Gastroesophageal sphincter (tissue), 4 donors: Measurements from ENCODE around the gene ARL16. TPM values are rescaled to one million over a fixed set of nuclear protein-coding genes. Genes with fewer than 3 reads are reported as not detected.

Experiments
- ATAC-seq: fragments of 150-250 bp; one replicate; pipeline ENCODE4 v1.9.1; 2016; ENCODE audit warnings: mild to moderate bottlenecking, moderate library complexity
- H3K27ac ChIP-seq, 4 donors: fragments of 200-600 bp; sonication (generic) in 3 of 4; 1 replicate in 3 of 4; 2 replicates in 1 of 4; pipeline ENCODE4 v1.5.1; 2016 to 2019
- H3K27me3 ChIP-seq: fragments of 200-600 bp; sonication (generic); one replicate; pipeline ENCODE4 v1.5.1; 2019
- H3K36me3 ChIP-seq, 2 donors: fragments of 200-600 bp; sonication (generic); one replicate each; pipeline ENCODE4 v1.5.1; 2019; ENCODE audit warnings: control low read depth in 1 of 2
- H3K4me1 ChIP-seq, 3 donors: fragments of 200-600 bp; sonication (generic); 1 replicate in 2 of 3; 2 replicates in 1 of 3; pipeline ENCODE4 v1.5.1; 2016 to 2019; ENCODE audit warnings: control low read depth in 2 of 3
- H3K4me3 ChIP-seq, 2 donors: fragments of 200-600 bp; sonication (generic); one replicate each; pipeline ENCODE4 v1.5.1; 2019; ENCODE audit warnings: mild to moderate bottlenecking in 1 of 2, moderate library complexity in 1 of 2
- H3K9me3 ChIP-seq, 3 donors: fragments of 200-600 bp; sonication (generic); one replicate each; pipeline ENCODE4 v1.5.1; 2017 to 2019; ENCODE audit warnings: control low read depth in 2 of 3
- EP300 ChIP-seq: sonication (generic); formaldehyde crosslinking; IDR thresholded peaks from one replicate; pipeline ENCODE4 v1.6.1; 2017; ENCODE audit warnings: antibody characterized with exemption, mild to moderate bottlenecking
- POLR2A ChIP-seq, 2 donors: fragments of 450-650 bp; IDR thresholded peaks; one replicate each; pipeline ENCODE4 v1.6.1; 2017; ENCODE audit warnings: antibody characterized with exemption in 2 of 2, mild to moderate bottlenecking in 2 of 2, moderate library complexity in 1 of 2
- POLR2AphosphoS5 ChIP-seq: sonication (generic); formaldehyde crosslinking; IDR thresholded peaks from one replicate; pipeline ENCODE4 v1.6.1; 2017; ENCODE audit warnings: antibody characterized with exemption
- WGBS, 2 donors: methylation state at CpG; one replicate each; pipeline ENCODE4 v1.1.5; 2018; ENCODE audit warnings: low coverage in 1 of 2; 5-methylcytosine and 5-hydroxymethylcytosine counted together
- total RNA-seq, 4 donors: library from RNA; depleted of rRNA; stranded (reverse); fragments of >200 nt; gene quantifications; one replicate each; pipeline ENCODE4 v1.1.0, GENCODE V29; 2016
- TF ChIP-seq, protein P1 (sequence below), 4 experiments: fragments of 200-600 bp in 2 of 4; fragments of 450-650 bp in 2 of 4; sonication (generic) in 1 of 4; IDR thresholded peaks; one replicate each; pipeline ENCODE4 v1.5.1; 2017 to 2019; ENCODE audit warnings: antibody characterized with exemption in 4 of 4, mild to moderate bottlenecking in 2 of 4, moderate library complexity in 2 of 4

The ARL16 gene
- total RNA-seq, 4 donors from 2014 or later = 26.2 to 52.8 (median 30.2) TPM

- H3K36me3 ChIP-seq = peaks cover 0 to 54% of the 10 kb centered on the region in 2 donors
- no peak overlapping the region for H3K27ac ChIP-seq
- 89 to 100% methylated on average over 2 to 17 of the region's 18 CpGs for WGBS, 2 donors
- no peaks in the 10 kb centered on the region for H3K27me3 ChIP-seq
- peak overlapping the region in 1 of 2 donors; percentile 88 for H3K4me3 ChIP-seq
- TF ChIP-seq, protein P1, sequence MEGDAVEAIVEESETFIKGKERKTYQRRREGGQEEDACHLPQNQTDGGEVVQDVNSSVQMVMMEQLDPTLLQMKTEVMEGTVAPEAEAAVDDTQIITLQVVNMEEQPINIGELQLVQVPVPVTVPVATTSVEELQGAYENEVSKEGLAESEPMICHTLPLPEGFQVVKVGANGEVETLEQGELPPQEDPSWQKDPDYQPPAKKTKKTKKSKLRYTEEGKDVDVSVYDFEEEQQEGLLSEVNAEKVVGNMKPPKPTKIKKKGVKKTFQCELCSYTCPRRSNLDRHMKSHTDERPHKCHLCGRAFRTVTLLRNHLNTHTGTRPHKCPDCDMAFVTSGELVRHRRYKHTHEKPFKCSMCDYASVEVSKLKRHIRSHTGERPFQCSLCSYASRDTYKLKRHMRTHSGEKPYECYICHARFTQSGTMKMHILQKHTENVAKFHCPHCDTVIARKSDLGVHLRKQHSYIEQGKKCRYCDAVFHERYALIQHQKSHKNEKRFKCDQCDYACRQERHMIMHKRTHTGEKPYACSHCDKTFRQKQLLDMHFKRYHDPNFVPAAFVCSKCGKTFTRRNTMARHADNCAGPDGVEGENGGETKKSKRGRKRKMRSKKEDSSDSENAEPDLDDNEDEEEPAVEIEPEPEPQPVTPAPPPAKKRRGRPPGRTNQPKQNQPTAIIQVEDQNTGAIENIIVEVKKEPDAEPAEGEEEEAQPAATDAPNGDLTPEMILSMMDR (IDR thresholded peaks at IDR 0.05) = no peak
- TF ChIP-seq EP300 (no peak), POLR2A (IDR thresholded peaks at IDR 0.05) (no peak), POLR2AphosphoS5 (no peak)
- H3K4me1 ChIP-seq = peaks cover 0 to 40% (median 21%) of the 10 kb centered on the region in 3 donors
- no peaks in the 10 kb centered on the region for H3K9me3 ChIP-seq
- no peak for ATAC-seq
Observed at GRCh38 chr17:81667754-81668153, 15.8 kb downstream of the ARL16 start.

DNA sequence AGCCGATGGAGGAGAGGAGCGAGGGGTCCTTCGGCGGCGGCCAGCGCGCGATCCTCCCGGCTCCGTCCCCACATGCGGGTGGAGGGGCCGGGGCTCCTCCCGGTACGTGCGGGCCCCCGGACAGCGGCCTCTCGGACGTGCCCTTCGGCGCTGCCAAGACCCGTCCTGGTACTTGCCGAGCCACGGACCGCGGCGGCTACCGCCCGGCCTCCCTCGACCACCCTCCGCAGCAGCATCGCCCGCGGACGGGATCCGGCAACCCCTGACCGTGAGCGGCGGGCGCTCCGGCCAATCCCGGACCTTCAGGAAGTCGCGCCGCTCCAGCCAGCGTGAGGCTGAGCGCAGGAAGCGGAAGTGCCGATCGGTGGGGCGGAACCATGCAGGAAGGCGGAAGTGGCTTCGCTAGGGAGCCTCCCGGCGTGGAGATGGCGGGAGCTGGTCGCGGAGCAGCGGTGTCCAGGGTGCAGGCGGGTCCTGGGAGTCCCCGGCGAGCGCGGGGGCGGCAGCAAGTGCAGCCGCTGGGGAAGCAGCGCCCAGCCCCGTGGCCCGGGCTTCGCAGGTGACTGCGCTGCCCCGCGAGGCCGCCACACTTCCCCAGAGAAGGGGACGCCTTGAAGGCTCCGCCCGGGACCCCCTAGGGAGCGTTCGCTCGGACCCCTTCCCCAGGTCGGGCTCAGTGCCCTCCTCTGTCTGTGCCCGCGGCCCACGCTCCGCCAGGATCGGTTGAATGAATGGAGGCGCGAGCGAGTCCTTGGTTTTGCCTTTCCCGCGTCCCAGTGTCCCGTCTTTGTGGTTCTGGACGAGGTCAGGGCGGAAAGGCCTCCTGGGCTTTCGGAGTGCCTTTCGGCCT, 17.0 kb downstream of the ARL16 start, which contains the start of the genes CCDC137 and OXLD1:
Gene CCDC137 (plus strand): TSS at position 396 of the 850 bp plus-strand sequence. CDS start 30 bp downstream, at position 426.
Gene OXLD1 (minus strand): TSS at position 264 of the 850 bp plus-strand sequence. CDS start 28 bp downstream, at position 236.
- H3K36me3 ChIP-seq = peaks cover 0 to 42% of the 10 kb centered on the region in 2 donors
- H3K27ac ChIP-seq = peak within 1 kb of the TSS; percentile 76 to 97 (median 90)
- H3K27me3 ChIP-seq = no peaks in the 10 kb centered on the region
- H3K4me1 ChIP-seq = peaks cover 0 to 40% (median 21%) of the 10 kb centered on the region in 3 donors
- peak within 1 kb of the TSS; percentile 76 to 88 for H3K4me3 ChIP-seq
- H3K9me3 ChIP-seq = no peaks in the 10 kb centered on the region
- no CpG with 5 or more reads among the region's 96 CpGs for WGBS, 2 donors
- TF ChIP-seq, protein P1 (IDR thresholded peaks at IDR 0.05) = no peak
- TF ChIP-seq POLR2AphosphoS5 = peak; percentile 92
- peak; percentile 80 to 82 for TF ChIP-seq POLR2A (IDR thresholded peaks at IDR 0.05)
- no peak for TF ChIP-seq EP300
- peak; percentile 99 for ATAC-seq

GRCh38 chr17:81666092-81666341, 17.6 kb downstream of the ARL16 start:
- Histone ChIP-seq H3K27me3 (no peaks in the 10 kb centered on the region), H3K27ac (peak overlapping the region; percentile 76 to 97 (median 90)), H3K36me3 (peaks cover 0 to 36% of the 10 kb centered on the region in 2 donors), H3K4me1 (peaks cover 0 to 40% (median 21%) of the 10 kb centered on the region in 3 donors), H3K4me3 (peak overlapping the region; percentile 76 to 88), H3K9me3 (no peaks in the 10 kb centered on the region)
- TF ChIP-seq POLR2A (IDR thresholded peaks at IDR 0.05) = no peak
- TF ChIP-seq, protein P1 (IDR thresholded peaks at IDR 0.05) = no peak
- TF ChIP-seq EP300 = no peak
- no peak for TF ChIP-seq POLR2AphosphoS5
- peak; percentile 23 for ATAC-seq
- 0 to 6% methylated on average over 1 to 5 of the region's 16 CpGs for WGBS, 2 donors

- TF ChIP-seq POLR2AphosphoS5 (no peak), POLR2A (IDR thresholded peaks at IDR 0.05) (no peak), EP300 (no peak)
- TF ChIP-seq, protein P1 (IDR thresholded peaks at IDR 0.05) = no peak
- 0% methylated on average over 2 to 4 of the region's 30 CpGs for WGBS, 2 donors
- Histone ChIP-seq H3K27me3 (no peaks in the 10 kb centered on the region), H3K9me3 (no peaks in the 10 kb centered on the region), H3K4me1 (peaks cover 0 to 40% (median 21%) of the 10 kb centered on the region in 3 donors), H3K36me3 (peaks cover 0 to 31% of the 10 kb centered on the region in 2 donors), H3K4me3 (peak overlapping the region; percentile 76 to 88), H3K27ac (peak overlapping the region; percentile 76 to 97 (median 90))
- ATAC-seq = no peak
Observed at GRCh38 chr17:81665205-81666091, 18.1 kb downstream of the ARL16 start.
